Suprapubic skin (tissue), 4 donors: ENCODE results near the gene PLBD1.

Experiments used
- CTCF ChIP-seq, 2 donors: fragments of 200-600 bp in 1 of 2; fragments of 450-650 bp in 1 of 2; sonication (generic) in 1 of 2; IDR thresholded peaks; one replicate each; pipeline ENCODE4 v1.5.1; 2016 to 2019; ENCODE audit warnings: antibody characterized with exemption in 2 of 2, mild to moderate bottlenecking in 1 of 2, moderate library complexity in 1 of 2
- EP300 ChIP-seq: sonication (generic); formaldehyde crosslinking; IDR thresholded peaks from one replicate; pipeline ENCODE4 v1.6.1; 2017; ENCODE audit warnings: antibody characterized with exemption
- POLR2A ChIP-seq, 2 donors: fragments of 450-650 bp; IDR thresholded peaks; one replicate each; pipeline ENCODE4 v1.6.1; 2017; ENCODE audit warnings: antibody characterized with exemption in 2 of 2, mild to moderate bottlenecking in 2 of 2, moderate library complexity in 2 of 2
- POLR2AphosphoS5 ChIP-seq, 3 donors: sonication (generic); formaldehyde crosslinking; IDR thresholded peaks; one replicate each; pipeline ENCODE4 v1.6.1; 2017; ENCODE audit warnings: antibody characterized with exemption in 3 of 3

GRCh38 chr12:14612250-14612649 lies 44.6 kb upstream of the PLBD1 start:
- TF ChIP-seq POLR2A (IDR thresholded peaks at IDR 0.05) (no peak), EP300 (no peak), CTCF (IDR thresholded peaks at IDR 0.05) (no peak), POLR2AphosphoS5 (IDR thresholded peaks at IDR 0.05) (no peak)
